Pulmonary artery endothelial cell (primary cell): Measurements from ENCODE around the gene IL1RAP. TPM values are rescaled to one million over a fixed set of nuclear protein-coding genes. Genes with fewer than 3 reads are reported as not detected.
"Not testable (repeated sequence)": the region's sequence is repeated elsewhere in the genome, so short reads cannot be mapped to it uniquely, and the experiment has no call there.

Source experiments
- DNase-seq: peaks from one replicate; pipeline ENCODE4 v3.0.0-alpha.2; 2011; ENCODE audit warnings: low read depth, low spot score
- total RNA-seq: library from RNA; depleted of rRNA; stranded (reverse); fragments of >200 nt; gene quantifications from 2 replicates; pipeline ENCODE4 v1.2.3, GENCODE V29; 2014

IL1RAP gene
- total RNA-seq, 1 donor from 2014 or later, result 9.4 TPM

GRCh38 chr3:190506271-190506670, 7.6 kb upstream of the IL1RAP start:
- no peak for DNase-seq

GRCh38 chr3:190512666-190513065, 1.2 kb upstream of the IL1RAP start:
- no peak for DNase-seq

GRCh38 chr3:190514413-190515153, 698 bp downstream of the IL1RAP start:
- no peak for DNase-seq

GRCh38 chr3:190516416-190516815, 2.5 kb downstream of the IL1RAP start:
- DNase-seq, result no peak

GRCh38 chr3:190517687-190518086, 3.8 kb downstream of the IL1RAP start:
- DNase-seq, result no peak

GRCh38 chr3:190518531-190518930, 4.6 kb downstream of the IL1RAP start:
- DNase-seq, result not testable (repeated sequence)

- no peak for DNase-seq
Measured at GRCh38 chr3:190519886-190520285, 6.0 kb downstream of the IL1RAP start.

GRCh38 chr3:190521998-190522397, 8.1 kb downstream of the IL1RAP start:
- DNase-seq, result no peak

- no peak for DNase-seq
Measured at GRCh38 chr3:190522621-190523222, 8.8 kb downstream of the IL1RAP start.

- no peak for DNase-seq
Measured at GRCh38 chr3:190524942-190525341, 11.1 kb downstream of the IL1RAP start.

GRCh38 chr3:190525634-190526033, 11.7 kb downstream of the IL1RAP start:
- DNase-seq, result no peak

- DNase-seq, result no peak
Measured at GRCh38 chr3:190526787-190527762, 13.2 kb downstream of the IL1RAP start.

GRCh38 chr3:190528706-190529105, 14.8 kb downstream of the IL1RAP start:
- no peak for DNase-seq

GRCh38 chr3:190531406-190531805, 17.5 kb downstream of the IL1RAP start:
- no peak for DNase-seq

GRCh38 chr3:190532731-190533203, 18.9 kb downstream of the IL1RAP start:
- no peak for DNase-seq

- DNase-seq, result no peak
Measured at GRCh38 chr3:190533511-190534281, 19.8 kb downstream of the IL1RAP start.

- no peak for DNase-seq
Measured at GRCh38 chr3:190534386-190534785, 20.5 kb downstream of the IL1RAP start.

GRCh38 chr3:190534986-190535385, 21.1 kb downstream of the IL1RAP start:
- DNase-seq, result no peak

- DNase-seq, result no peak
Measured at GRCh38 chr3:190537146-190537545, 23.3 kb downstream of the IL1RAP start.

GRCh38 chr3:190538288-190538687, 24.4 kb downstream of the IL1RAP start:
- DNase-seq, result no peak

- no peak for DNase-seq
Measured at GRCh38 chr3:190539526-190539925, 25.6 kb downstream of the IL1RAP start.
